ENCODE results near the gene C17orf50. TPM values are rescaled to one million over a fixed set of nuclear protein-coding genes. Genes with fewer than 3 reads are reported as not detected.

The C17orf50 gene
- total and polyA plus RNA-seq, 2 donors from 2014 or later: 0.41 TPM; not detected in 1

DNA sequence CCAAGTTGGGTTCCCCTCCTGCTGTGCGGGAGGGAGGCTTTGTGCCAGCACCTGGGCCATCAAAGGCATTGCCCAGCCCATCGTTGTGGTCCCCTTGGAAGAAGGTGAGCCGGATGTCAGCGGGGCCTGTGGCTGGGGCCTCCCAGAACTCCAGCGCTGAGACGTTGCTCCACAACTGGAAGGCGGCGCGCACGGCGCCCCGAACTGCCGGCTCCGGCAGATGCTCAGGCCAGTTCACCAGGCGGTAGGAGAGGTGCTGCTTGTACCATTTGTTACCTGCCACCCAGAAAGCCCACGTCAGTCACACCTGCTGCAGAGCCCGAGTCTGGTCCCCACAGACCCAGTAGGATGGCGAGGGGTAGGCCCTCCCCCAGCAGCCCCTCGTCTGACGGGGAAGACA lies 12.4 kb downstream of the C17orf50 start:
- Histone ChIP-seq H3K9ac (ENCODE audit: low read length in 3 of 3) (no peak overlapping the region), H3K36me3 (ENCODE audit: control insufficient read depth in 2 of 3, insufficient read depth in 3 of 3, low read length in 3 of 3) (no peaks in the 10 kb centered on the region), H3K27ac (ENCODE audit: low read depth in 2 of 2, low read length in 2 of 2) (no peak overlapping the region), H3K4me3 (ENCODE audit: low read length in 3 of 3) (no peak overlapping the region), H3K9me3 (ENCODE audit: control insufficient read depth in 2 of 3, insufficient read depth in 1 of 3, low read length in 3 of 3) (no peaks in the 10 kb centered on the region), H3K27me3 (ENCODE audit: control insufficient read depth, insufficient read depth, low read length) (no peaks in the 10 kb centered on the region), H3K4me1 (ENCODE audit: control insufficient read depth in 2 of 3, insufficient read depth in 2 of 3, low read depth in 1 of 3, low read length in 3 of 3) (no peaks in the 10 kb centered on the region)
- DNase-seq: no peak
- intact Hi-C loops (cut with DNase I): no loop called here
- no peak for FAIRE-seq
- TF ChIP-seq, protein P1, sequence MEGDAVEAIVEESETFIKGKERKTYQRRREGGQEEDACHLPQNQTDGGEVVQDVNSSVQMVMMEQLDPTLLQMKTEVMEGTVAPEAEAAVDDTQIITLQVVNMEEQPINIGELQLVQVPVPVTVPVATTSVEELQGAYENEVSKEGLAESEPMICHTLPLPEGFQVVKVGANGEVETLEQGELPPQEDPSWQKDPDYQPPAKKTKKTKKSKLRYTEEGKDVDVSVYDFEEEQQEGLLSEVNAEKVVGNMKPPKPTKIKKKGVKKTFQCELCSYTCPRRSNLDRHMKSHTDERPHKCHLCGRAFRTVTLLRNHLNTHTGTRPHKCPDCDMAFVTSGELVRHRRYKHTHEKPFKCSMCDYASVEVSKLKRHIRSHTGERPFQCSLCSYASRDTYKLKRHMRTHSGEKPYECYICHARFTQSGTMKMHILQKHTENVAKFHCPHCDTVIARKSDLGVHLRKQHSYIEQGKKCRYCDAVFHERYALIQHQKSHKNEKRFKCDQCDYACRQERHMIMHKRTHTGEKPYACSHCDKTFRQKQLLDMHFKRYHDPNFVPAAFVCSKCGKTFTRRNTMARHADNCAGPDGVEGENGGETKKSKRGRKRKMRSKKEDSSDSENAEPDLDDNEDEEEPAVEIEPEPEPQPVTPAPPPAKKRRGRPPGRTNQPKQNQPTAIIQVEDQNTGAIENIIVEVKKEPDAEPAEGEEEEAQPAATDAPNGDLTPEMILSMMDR (IDR thresholded peaks at IDR 0.05; ENCODE audit: borderline replicate concordance, extremely low read depth, insufficient read depth): no peak

DNA sequence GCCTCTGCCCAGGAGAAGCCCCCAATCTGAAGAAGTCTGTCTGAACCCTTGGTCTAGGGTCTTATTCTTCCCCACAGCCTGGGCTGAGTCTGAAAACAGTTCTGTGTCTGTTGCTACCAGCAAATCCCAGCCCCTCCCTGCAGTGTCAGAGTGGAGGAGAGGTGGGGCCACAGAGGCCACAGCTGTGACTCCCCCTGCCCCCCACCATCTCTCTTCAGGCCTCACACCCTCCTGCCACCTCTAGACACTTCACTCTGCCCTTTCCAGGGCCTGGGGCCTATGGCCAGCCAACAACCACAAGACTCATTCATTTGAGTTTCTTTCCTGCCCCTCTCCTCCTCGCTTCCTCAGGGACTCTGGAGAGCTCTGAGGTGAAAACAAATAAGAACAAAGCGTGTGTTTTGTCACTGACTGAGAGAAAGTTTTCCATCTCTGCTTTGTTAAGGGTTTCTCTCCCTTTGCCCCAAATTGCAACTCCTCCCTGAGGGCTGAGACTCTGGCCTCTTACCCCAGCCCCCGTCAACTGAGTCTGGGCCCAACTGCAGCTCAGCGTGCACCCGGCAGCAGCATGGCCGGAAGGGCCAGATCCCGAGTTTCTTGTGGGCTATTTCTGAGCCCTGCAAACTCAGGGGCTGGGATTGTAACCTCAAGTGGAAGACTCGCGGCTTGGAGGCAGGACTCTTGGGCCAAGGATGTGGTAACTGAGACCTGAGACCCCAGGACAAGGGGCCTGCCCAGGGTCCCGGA lies 13.2 kb downstream of the C17orf50 start:
- Histone ChIP-seq H3K4me3 (ENCODE audit: low read length in 3 of 3) (no peak overlapping the region), H3K4me1 (ENCODE audit: control insufficient read depth in 2 of 3, insufficient read depth in 2 of 3, low read depth in 1 of 3, low read length in 3 of 3) (no peaks in the 10 kb centered on the region), H3K27me3 (ENCODE audit: control insufficient read depth, insufficient read depth, low read length) (no peaks in the 10 kb centered on the region), H3K27ac (ENCODE audit: low read depth in 2 of 2, low read length in 2 of 2) (no peak overlapping the region), H3K9ac (ENCODE audit: low read length in 3 of 3) (no peak overlapping the region), H3K9me3 (ENCODE audit: control insufficient read depth in 2 of 3, insufficient read depth in 1 of 3, low read length in 3 of 3) (no peaks in the 10 kb centered on the region), H3K36me3 (ENCODE audit: control insufficient read depth in 2 of 3, insufficient read depth in 3 of 3, low read length in 3 of 3) (no peaks in the 10 kb centered on the region)
- intact Hi-C loops (cut with DNase I): no loop called here
- DNase-seq (no peak), FAIRE-seq (no peak)
- TF ChIP-seq, protein P1 (IDR thresholded peaks at IDR 0.05; ENCODE audit: borderline replicate concordance, extremely low read depth, insufficient read depth): no peak

DNA sequence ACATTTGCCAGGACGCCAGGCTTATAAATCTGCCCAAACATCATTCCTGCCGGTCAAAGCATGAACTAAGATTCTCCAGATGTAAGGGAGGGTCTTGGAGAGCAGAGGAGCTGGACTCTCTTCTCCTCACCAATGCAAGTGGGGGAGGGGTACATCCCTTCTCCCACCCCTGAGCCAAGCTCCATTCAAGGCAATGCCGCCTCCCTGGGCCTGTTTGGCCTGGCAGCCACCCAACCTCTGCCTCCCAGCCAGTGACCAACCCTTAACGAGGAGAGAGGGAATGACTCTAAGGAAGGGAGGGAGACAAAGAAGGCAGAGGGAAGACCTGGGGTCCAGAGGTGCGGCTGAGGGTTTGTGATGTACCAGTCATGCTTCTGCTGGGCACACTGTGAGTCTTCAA lies 13.8 kb downstream of the C17orf50 start:
- Histone ChIP-seq H3K4me3 (ENCODE audit: low read length in 3 of 3) (no peak overlapping the region), H3K4me1 (ENCODE audit: control insufficient read depth in 2 of 3, insufficient read depth in 2 of 3, low read depth in 1 of 3, low read length in 3 of 3) (no peaks in the 10 kb centered on the region), H3K36me3 (ENCODE audit: control insufficient read depth in 2 of 3, insufficient read depth in 3 of 3, low read length in 3 of 3) (no peaks in the 10 kb centered on the region), H3K9ac (ENCODE audit: low read length in 3 of 3) (no peak overlapping the region), H3K27ac (ENCODE audit: low read depth in 2 of 2, low read length in 2 of 2) (no peak overlapping the region), H3K9me3 (ENCODE audit: control insufficient read depth in 2 of 3, insufficient read depth in 1 of 3, low read length in 3 of 3) (no peaks in the 10 kb centered on the region), H3K27me3 (ENCODE audit: control insufficient read depth, insufficient read depth, low read length) (no peaks in the 10 kb centered on the region)
- FAIRE-seq: no peak
- intact Hi-C loops (cut with DNase I): no loop called here
- TF ChIP-seq, protein P1 (IDR thresholded peaks at IDR 0.05; ENCODE audit: borderline replicate concordance, extremely low read depth, insufficient read depth): no peak
- peak in 2 of 5 donors; percentile 42 to 58 for DNase-seq
